ENCODE data around the gene PRSS22. TPM values are rescaled to one million over a fixed set of nuclear protein-coding genes. Genes with fewer than 3 reads are reported as not detected.

The PRSS22 gene
- total and polyA plus RNA-seq, 2 donors (not counting 1 experiment from before 2014, with no cell fraction given) = not detected

- CTCF ChIA-PET = interaction anchor here (0.6 to 6.1 kb wide), 11 partner anchors 9 to 1663 kb away, joined by 4 to 61 read pairs (median 5); partner anchors contain the start of genes FLYWCH1 and FLYWCH2
- H3K4me3 ChIP-seq (ENCODE audit: control extremely low read depth in 1 of 5, extremely low read depth in 1 of 5, insufficient read depth in 1 of 5, low read depth in 2 of 5, low read length in 4 of 5) = no peak overlapping the region
Measured at GRCh38 chr16:2874032-2874911, 16.3 kb upstream of the PRSS22 start.

More at GRCh38 chr16:2874032-2874911, 16.3 kb upstream of the PRSS22 start:
- intact Hi-C loops (cut with micrococcal nuclease) = no loop called here
- H3K27ac ChIP-seq (ENCODE audit: low read length in 2 of 2) = no peak overlapping the region
- H3K36me3 ChIP-seq (replicated peaks in 1 of 2; ENCODE audit: control extremely low read depth in 1 of 2, control insufficient read depth in 1 of 2, extremely low read depth in 1 of 2, insufficient read depth in 2 of 2, low read length in 1 of 2) = no peaks in the 10 kb centered on the region
- POLR2A ChIA-PET = interaction anchor here (0.7 kb wide), 1 partner anchor 34 kb away, joined by 5 read pairs; no protein-coding TSS in a partner anchor
- H3K4me2 ChIP-seq (replicated peaks; ENCODE audit: low read depth, low read length, poor library complexity, severe bottlenecking) = peak overlapping the region; percentile 40
- no peak overlapping the region for H3K4me3 Mint-ChIP-seq
- H3K9me3 ChIP-seq (ENCODE audit: control extremely low read depth in 1 of 3, control insufficient read depth in 2 of 3, insufficient read depth in 1 of 3, low read length in 2 of 3) = no peaks in the 10 kb centered on the region
- no peak overlapping the region for H3K9ac ChIP-seq (ENCODE audit: low read length)
- H3K27me3 ChIP-seq (replicated peaks in 1 of 4; ENCODE audit: control extremely low read depth in 1 of 4, control insufficient read depth in 3 of 4, insufficient read depth in 4 of 4, low read length in 3 of 4) = peaks cover 0 to 2% (median 0%) of the 10 kb centered on the region in 4 experiments
- H3K27me3 Mint-ChIP-seq = peaks cover 13% of the 10 kb centered on the region
- DNase-seq (no peak), ATAC-seq (ENCODE audit: low read depth) (no peak)
- H3K79me2 ChIP-seq (ENCODE audit: control insufficient read depth, insufficient read depth, low read length) = no peaks in the 10 kb centered on the region
- H3K4me1 ChIP-seq (ENCODE audit: control insufficient read depth in 2 of 2, insufficient read depth in 2 of 2, low read length in 2 of 2) = peaks cover 0 to 5% of the 10 kb centered on the region in 2 donors
- peaks cover 2% of the 10 kb centered on the region for H3K4me1 Mint-ChIP-seq
- H4K20me1 ChIP-seq (ENCODE audit: control insufficient read depth, insufficient read depth, low read length, poor library complexity, severe bottlenecking) = no peaks in the 10 kb centered on the region
- 74% methylated on average over 15 of the region's 21 CpGs for WGBS (ENCODE audit: insufficient coverage)
- H3K27ac Mint-ChIP-seq = no peak overlapping the region
- TF ChIP-seq CTCF (IDR thresholded peaks at IDR 0.05) (no peak), EZH2 (IDR thresholded peaks at IDR 0.05; ENCODE audit: borderline replicate concordance, insufficient read depth, low read depth, low read length, poor library complexity, severe bottlenecking) (no peak)
- no peaks in the 10 kb centered on the region for H3K9me3 Mint-ChIP-seq (ENCODE audit: insufficient read depth)
- H2AFZ ChIP-seq (ENCODE audit: insufficient read depth, low read depth, low read length, poor library complexity, severe bottlenecking) = peak overlapping the region; percentile 28

Measured in B cell (primary cell).